NB4 (cell line): Measurements from ENCODE around the gene SAE1.

Experiments
- CTCF ChIP-seq: IDR thresholded peaks from one replicate; pipeline ENCODE4 v1.5.1; 2012; ENCODE audit warnings: low read depth, low read length
- MAX ChIP-seq: IDR thresholded peaks from 2 replicates; pipeline ENCODE4 v1.6.1; 2011; ENCODE audit warnings: low read depth, low read length
- POLR2A ChIP-seq: IDR thresholded peaks from 2 replicates; pipeline ENCODE4 v1.6.1; 2011; ENCODE audit warnings: mild to moderate bottlenecking; ENCODE audit not compliant: insufficient read length; ENCODE audit errors: extremely low read depth

GRCh38 chr19:47203254-47203653 is 72.6 kb downstream of the SAE1 start:
- no peak for TF ChIP-seq CTCF
- TF ChIP-seq MAX, result no peak
- TF ChIP-seq POLR2A, result no peak
